ENCODE data around the gene CIAO1. TPM values are rescaled to one million over a fixed set of nuclear protein-coding genes. Genes with fewer than 3 reads are reported as not detected.

The CIAO1 gene
- total RNA-seq, 1 experiment from 2014 or later, result 82.8 TPM

DNA sequence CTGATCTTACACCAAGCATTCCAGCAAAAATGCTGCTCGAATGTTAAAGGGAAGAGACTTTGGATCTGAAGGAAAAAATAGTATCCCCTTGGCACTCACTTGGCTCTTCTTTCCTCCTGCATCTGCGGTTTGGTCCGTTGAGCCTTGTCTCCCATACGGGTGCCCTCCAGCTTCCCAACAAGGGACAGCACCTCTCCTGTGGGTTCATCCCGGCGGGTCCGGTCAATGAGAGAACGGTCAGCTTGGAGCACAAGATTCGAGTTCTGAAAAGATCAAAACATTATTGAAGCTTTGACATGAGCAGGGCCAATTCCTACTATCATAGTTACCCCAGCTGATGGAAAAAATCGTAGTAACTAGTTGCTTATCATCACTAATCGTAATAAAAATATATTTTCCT, 38.6 kb downstream of the CIAO1 start:
- Mint-ChIP-seq H3K27me3 (ENCODE audit: low read depth) (no peaks in the 10 kb centered on the region; the same call in 1 of the 2 replicates), H3K36me3 (peaks cover 47% of the 10 kb centered on the region), H3K27ac (peak overlapping the region; percentile 99), H3K4me3 (peak overlapping the region; percentile 100), H3K9me3 (no peaks in the 10 kb centered on the region), H3K4me1 (peaks cover 24% of the 10 kb centered on the region)
- CTCF ChIA-PET, result interaction anchor here (0.6 to 1.7 kb wide), 4 partner anchors 17 to 41 kb away, joined by 3 to 7 read pairs (median 6); partner anchors contain the start of gene CIAO1
- POLR2A ChIA-PET, result interaction anchor here (0.6 to 1.0 kb wide), 3 partner anchors 17 to 31 kb away, joined by 3 to 8 read pairs (median 7); partner anchors contain the start of gene NCAPH
- DNase-seq (ENCODE audit: low spot score), result no peak
- ATAC-seq, result no peak
- TF ChIP-seq, protein P1, sequence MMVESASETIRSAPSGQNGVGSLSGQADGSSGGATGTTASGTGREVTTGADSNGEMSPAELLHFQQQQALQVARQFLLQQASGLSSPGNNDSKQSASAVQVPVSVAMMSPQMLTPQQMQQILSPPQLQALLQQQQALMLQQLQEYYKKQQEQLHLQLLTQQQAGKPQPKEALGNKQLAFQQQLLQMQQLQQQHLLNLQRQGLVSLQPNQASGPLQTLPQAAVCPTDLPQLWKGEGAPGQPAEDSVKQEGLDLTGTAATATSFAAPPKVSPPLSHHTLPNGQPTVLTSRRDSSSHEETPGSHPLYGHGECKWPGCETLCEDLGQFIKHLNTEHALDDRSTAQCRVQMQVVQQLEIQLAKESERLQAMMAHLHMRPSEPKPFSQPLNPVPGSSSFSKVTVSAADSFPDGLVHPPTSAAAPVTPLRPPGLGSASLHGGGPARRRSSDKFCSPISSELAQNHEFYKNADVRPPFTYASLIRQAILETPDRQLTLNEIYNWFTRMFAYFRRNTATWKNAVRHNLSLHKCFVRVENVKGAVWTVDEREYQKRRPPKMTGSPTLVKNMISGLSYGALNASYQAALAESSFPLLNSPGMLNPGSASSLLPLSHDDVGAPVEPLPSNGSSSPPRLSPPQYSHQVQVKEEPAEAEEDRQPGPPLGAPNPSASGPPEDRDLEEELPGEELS (CRISPR knock-in tag; IDR thresholded peaks at IDR 0.05), result no peak
- no peak for TF ChIP-seq PRRX2 (CRISPR knock-in tag; IDR thresholded peaks at IDR 0.05)
- no peak for TF ChIP-seq FOXK1 (CRISPR knock-in tag; IDR thresholded peaks at IDR 0.05)
- no peak for TF ChIP-seq NFYB (CRISPR knock-in tag; conservative IDR thresholded peaks at IDR 0.05; ENCODE audit: low read depth)
- no peak for TF ChIP-seq HMGA2 (CRISPR knock-in tag; IDR thresholded peaks at IDR 0.05)
- no peak for TF ChIP-seq ESRRA (CRISPR knock-in tag; IDR thresholded peaks at IDR 0.05; ENCODE audit: borderline replicate concordance)
- TF ChIP-seq OVOL2 (CRISPR knock-in tag; IDR thresholded peaks at IDR 0.05; ENCODE audit: borderline replicate concordance), result no peak
- no peak for TF ChIP-seq RORB (CRISPR knock-in tag; IDR thresholded peaks at IDR 0.05)
- TF ChIP-seq NFATC4 (CRISPR knock-in tag; IDR thresholded peaks at IDR 0.05), result no peak
- TF ChIP-seq TEAD4 (CRISPR knock-in tag; IDR thresholded peaks at IDR 0.05), result no peak
- TF ChIP-seq, protein P2, sequence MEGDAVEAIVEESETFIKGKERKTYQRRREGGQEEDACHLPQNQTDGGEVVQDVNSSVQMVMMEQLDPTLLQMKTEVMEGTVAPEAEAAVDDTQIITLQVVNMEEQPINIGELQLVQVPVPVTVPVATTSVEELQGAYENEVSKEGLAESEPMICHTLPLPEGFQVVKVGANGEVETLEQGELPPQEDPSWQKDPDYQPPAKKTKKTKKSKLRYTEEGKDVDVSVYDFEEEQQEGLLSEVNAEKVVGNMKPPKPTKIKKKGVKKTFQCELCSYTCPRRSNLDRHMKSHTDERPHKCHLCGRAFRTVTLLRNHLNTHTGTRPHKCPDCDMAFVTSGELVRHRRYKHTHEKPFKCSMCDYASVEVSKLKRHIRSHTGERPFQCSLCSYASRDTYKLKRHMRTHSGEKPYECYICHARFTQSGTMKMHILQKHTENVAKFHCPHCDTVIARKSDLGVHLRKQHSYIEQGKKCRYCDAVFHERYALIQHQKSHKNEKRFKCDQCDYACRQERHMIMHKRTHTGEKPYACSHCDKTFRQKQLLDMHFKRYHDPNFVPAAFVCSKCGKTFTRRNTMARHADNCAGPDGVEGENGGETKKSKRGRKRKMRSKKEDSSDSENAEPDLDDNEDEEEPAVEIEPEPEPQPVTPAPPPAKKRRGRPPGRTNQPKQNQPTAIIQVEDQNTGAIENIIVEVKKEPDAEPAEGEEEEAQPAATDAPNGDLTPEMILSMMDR (IDR thresholded peaks at IDR 0.05), result no peak
- TF ChIP-seq, protein P3, sequence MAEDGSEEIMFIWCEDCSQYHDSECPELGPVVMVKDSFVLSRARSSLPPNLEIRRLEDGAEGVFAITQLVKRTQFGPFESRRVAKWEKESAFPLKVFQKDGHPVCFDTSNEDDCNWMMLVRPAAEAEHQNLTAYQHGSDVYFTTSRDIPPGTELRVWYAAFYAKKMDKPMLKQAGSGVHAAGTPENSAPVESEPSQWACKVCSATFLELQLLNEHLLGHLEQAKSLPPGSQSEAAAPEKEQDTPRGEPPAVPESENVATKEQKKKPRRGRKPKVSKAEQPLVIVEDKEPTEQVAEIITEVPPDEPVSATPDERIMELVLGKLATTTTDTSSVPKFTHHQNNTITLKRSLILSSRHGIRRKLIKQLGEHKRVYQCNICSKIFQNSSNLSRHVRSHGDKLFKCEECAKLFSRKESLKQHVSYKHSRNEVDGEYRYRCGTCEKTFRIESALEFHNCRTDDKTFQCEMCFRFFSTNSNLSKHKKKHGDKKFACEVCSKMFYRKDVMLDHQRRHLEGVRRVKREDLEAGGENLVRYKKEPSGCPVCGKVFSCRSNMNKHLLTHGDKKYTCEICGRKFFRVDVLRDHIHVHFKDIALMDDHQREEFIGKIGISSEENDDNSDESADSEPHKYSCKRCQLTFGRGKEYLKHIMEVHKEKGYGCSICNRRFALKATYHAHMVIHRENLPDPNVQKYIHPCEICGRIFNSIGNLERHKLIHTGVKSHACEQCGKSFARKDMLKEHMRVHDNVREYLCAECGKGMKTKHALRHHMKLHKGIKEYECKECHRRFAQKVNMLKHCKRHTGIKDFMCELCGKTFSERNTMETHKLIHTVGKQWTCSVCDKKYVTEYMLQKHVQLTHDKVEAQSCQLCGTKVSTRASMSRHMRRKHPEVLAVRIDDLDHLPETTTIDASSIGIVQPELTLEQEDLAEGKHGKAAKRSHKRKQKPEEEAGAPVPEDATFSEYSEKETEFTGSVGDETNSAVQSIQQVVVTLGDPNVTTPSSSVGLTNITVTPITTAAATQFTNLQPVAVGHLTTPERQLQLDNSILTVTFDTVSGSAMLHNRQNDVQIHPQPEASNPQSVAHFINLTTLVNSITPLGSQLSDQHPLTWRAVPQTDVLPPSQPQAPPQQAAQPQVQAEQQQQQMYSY (CRISPR knock-in tag; IDR thresholded peaks at IDR 0.05), result no peak
- no peak for TF ChIP-seq ZNF121 (CRISPR knock-in tag; IDR thresholded peaks at IDR 0.05)
- no peak for TF ChIP-seq ZNF219 (CRISPR knock-in tag; IDR thresholded peaks at IDR 0.05; ENCODE audit: borderline replicate concordance)
- no peak for TF ChIP-seq FOXJ3 (CRISPR knock-in tag; IDR thresholded peaks at IDR 0.05; ENCODE audit: borderline replicate concordance)
- TF ChIP-seq, protein P4, sequence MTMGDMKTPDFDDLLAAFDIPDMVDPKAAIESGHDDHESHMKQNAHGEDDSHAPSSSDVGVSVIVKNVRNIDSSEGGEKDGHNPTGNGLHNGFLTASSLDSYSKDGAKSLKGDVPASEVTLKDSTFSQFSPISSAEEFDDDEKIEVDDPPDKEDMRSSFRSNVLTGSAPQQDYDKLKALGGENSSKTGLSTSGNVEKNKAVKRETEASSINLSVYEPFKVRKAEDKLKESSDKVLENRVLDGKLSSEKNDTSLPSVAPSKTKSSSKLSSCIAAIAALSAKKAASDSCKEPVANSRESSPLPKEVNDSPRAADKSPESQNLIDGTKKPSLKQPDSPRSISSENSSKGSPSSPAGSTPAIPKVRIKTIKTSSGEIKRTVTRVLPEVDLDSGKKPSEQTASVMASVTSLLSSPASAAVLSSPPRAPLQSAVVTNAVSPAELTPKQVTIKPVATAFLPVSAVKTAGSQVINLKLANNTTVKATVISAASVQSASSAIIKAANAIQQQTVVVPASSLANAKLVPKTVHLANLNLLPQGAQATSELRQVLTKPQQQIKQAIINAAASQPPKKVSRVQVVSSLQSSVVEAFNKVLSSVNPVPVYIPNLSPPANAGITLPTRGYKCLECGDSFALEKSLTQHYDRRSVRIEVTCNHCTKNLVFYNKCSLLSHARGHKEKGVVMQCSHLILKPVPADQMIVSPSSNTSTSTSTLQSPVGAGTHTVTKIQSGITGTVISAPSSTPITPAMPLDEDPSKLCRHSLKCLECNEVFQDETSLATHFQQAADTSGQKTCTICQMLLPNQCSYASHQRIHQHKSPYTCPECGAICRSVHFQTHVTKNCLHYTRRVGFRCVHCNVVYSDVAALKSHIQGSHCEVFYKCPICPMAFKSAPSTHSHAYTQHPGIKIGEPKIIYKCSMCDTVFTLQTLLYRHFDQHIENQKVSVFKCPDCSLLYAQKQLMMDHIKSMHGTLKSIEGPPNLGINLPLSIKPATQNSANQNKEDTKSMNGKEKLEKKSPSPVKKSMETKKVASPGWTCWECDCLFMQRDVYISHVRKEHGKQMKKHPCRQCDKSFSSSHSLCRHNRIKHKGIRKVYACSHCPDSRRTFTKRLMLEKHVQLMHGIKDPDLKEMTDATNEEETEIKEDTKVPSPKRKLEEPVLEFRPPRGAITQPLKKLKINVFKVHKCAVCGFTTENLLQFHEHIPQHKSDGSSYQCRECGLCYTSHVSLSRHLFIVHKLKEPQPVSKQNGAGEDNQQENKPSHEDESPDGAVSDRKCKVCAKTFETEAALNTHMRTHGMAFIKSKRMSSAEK (CRISPR knock-in tag; IDR thresholded peaks at IDR 0.05; ENCODE audit: borderline replicate concordance), result no peak
- TF ChIP-seq, protein P5, sequence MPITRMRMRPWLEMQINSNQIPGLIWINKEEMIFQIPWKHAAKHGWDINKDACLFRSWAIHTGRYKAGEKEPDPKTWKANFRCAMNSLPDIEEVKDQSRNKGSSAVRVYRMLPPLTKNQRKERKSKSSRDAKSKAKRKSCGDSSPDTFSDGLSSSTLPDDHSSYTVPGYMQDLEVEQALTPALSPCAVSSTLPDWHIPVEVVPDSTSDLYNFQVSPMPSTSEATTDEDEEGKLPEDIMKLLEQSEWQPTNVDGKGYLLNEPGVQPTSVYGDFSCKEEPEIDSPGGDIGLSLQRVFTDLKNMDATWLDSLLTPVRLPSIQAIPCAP (CRISPR knock-in tag; IDR thresholded peaks at IDR 0.05), result no peak
- no peak for TF ChIP-seq TCF7 (CRISPR knock-in tag; IDR thresholded peaks at IDR 0.05; ENCODE audit: low read depth)

Measured in WTC11 (cell line).